ENCODE measurements around the gene SEC31A. TPM values are rescaled to one million over a fixed set of nuclear protein-coding genes. Genes with fewer than 3 reads are reported as not detected.
A peak's percentile ranks its signal among the peaks of the same experiment; 100 is the strongest.

Gene SEC31A
- total and polyA plus RNA-seq, 4 donors: 100 to 338 (median 231) TPM

DNA sequence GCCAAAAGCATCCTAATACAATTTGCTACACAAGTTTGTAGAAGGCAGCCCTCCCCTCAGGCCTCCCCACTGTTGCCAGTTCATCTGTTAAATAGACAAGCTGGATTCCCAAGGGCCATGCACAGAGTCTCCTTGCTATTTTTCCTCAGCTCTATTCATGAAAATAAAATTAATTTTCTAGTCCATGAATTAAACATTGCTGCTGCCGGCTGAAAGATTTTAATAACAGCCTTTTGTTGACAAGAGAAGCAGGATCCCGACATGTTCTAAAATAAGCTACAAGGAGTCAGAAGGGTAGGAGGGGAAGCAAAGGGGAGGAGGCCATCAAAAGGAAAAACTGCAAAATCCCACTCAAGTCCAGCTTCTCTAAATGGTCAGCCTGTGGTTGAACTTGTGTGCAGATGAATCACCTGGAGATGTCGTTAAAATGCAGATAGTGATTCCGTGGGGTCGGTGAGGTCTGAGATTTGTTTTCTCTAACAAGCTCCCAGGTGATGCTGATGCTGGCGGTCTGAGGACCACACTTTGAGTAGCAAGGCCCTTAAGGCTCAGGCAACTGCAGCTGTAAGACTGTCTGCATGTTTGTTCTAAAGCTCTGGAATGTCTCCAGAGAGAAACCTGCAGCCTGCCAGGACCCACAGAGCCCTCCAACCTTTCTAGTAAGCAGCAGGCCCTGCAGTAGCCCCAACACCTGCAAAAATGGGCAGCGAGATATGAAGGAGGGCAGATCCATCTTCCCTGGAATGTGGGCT, 101.8 kb downstream of the SEC31A start:
- H3K36me3 ChIP-seq (ENCODE audit: control insufficient read depth in 1 of 2, insufficient read depth in 2 of 2, low read length in 1 of 2): no peaks in the 10 kb centered on the region
- H3K9me3 ChIP-seq (ENCODE audit: control insufficient read depth, low read length): no peaks in the 10 kb centered on the region
- no peak overlapping the region for H3K27ac ChIP-seq (ENCODE audit: low read depth in 1 of 2, low read length in 2 of 2)
- 55 to 62% methylated on average over 7 of the region's 7 CpGs for WGBS, 2 donors
- ATAC-seq (ENCODE audit: low FRiP score) (no peak), DNase-seq (no peak)
- H3K27me3 ChIP-seq (ENCODE audit: control insufficient read depth in 1 of 2, insufficient read depth in 2 of 2, low read length in 1 of 2): no peaks in the 10 kb centered on the region
- H3K4me1 ChIP-seq (ENCODE audit: control insufficient read depth in 1 of 2, insufficient read depth in 2 of 2, low read length in 2 of 2): no peaks in the 10 kb centered on the region
- no peak overlapping the region for H3K4me3 ChIP-seq (ENCODE audit: low read length in 2 of 2)
- intact Hi-C loops (cut with DNase I): no loop called here

DNA sequence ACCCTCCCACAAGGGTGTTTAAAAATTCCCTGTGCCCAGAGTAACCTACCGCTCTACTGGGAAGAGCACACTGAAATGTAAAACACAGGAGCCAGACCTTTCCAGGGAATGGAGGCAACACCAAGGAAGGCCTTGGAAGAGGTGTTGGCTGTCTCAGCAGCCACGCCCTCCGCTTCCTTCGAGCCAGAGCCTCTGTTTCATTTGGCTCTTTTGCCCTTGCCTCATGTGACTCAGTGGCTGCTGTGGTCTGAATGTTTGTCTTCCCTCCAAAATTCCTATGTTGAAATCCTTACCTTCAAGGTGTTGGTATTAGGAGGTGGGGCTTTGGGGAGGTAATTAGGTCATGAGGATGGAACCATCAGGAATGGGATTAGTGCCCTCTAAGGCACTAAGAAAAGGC, 103.6 kb downstream of the SEC31A start:
- H3K9me3 ChIP-seq (ENCODE audit: control insufficient read depth, low read length): no peaks in the 10 kb centered on the region
- intact Hi-C loops (cut with DNase I): no loop called here
- no peaks in the 10 kb centered on the region for H3K36me3 ChIP-seq (ENCODE audit: control insufficient read depth in 1 of 2, insufficient read depth in 2 of 2, low read length in 1 of 2)
- ATAC-seq (ENCODE audit: low FRiP score) (no peak), DNase-seq (no peak)
- no peaks in the 10 kb centered on the region for H3K4me1 ChIP-seq (ENCODE audit: control insufficient read depth in 1 of 2, insufficient read depth in 2 of 2, low read length in 2 of 2)
- H3K27me3 ChIP-seq (ENCODE audit: control insufficient read depth in 1 of 2, insufficient read depth in 2 of 2, low read length in 1 of 2): no peaks in the 10 kb centered on the region
- H3K27ac ChIP-seq (ENCODE audit: low read depth in 1 of 2, low read length in 2 of 2): no peak overlapping the region
- no peak overlapping the region for H3K4me3 ChIP-seq (ENCODE audit: low read length in 2 of 2)
- WGBS, 2 donors: 70 to 71% methylated on average over 4 of the region's 4 CpGs

DNA sequence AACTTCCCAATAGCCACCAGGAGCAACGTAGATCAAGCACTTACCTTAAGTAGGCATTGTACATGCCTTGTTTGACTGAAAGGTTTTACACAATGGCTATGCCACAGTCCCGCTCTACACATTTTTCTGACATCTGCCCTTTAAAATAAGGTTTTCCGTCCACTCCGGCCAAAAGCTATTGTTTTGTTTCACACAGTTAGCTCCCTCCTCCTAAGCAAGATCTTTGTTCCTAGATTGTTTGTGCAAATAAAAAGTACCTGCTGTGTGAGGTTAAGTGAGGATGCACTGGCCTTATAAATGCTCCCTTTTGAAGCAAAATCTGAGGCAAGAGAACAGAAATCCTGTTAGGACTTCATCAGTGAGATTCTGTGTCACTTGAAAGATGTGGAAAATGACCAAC, 104.1 kb downstream of the SEC31A start:
- no peaks in the 10 kb centered on the region for H3K9me3 ChIP-seq (ENCODE audit: control insufficient read depth, low read length)
- no peaks in the 10 kb centered on the region for H3K27me3 ChIP-seq (ENCODE audit: control insufficient read depth in 1 of 2, insufficient read depth in 2 of 2, low read length in 1 of 2)
- no peak overlapping the region for H3K27ac ChIP-seq (ENCODE audit: low read depth in 1 of 2, low read length in 2 of 2)
- WGBS, 2 donors: 75 to 90% methylated on average over 4 of the region's 4 CpGs
- no peaks in the 10 kb centered on the region for H3K4me1 ChIP-seq (ENCODE audit: control insufficient read depth in 1 of 2, insufficient read depth in 2 of 2, low read length in 2 of 2)
- intact Hi-C loops (cut with DNase I): no loop called here
- ATAC-seq (ENCODE audit: low FRiP score) (no peak), DNase-seq (no peak)
- H3K36me3 ChIP-seq (ENCODE audit: control insufficient read depth in 1 of 2, insufficient read depth in 2 of 2, low read length in 1 of 2): no peaks in the 10 kb centered on the region
- no peak overlapping the region for H3K4me3 ChIP-seq (ENCODE audit: low read length in 2 of 2)

DNA sequence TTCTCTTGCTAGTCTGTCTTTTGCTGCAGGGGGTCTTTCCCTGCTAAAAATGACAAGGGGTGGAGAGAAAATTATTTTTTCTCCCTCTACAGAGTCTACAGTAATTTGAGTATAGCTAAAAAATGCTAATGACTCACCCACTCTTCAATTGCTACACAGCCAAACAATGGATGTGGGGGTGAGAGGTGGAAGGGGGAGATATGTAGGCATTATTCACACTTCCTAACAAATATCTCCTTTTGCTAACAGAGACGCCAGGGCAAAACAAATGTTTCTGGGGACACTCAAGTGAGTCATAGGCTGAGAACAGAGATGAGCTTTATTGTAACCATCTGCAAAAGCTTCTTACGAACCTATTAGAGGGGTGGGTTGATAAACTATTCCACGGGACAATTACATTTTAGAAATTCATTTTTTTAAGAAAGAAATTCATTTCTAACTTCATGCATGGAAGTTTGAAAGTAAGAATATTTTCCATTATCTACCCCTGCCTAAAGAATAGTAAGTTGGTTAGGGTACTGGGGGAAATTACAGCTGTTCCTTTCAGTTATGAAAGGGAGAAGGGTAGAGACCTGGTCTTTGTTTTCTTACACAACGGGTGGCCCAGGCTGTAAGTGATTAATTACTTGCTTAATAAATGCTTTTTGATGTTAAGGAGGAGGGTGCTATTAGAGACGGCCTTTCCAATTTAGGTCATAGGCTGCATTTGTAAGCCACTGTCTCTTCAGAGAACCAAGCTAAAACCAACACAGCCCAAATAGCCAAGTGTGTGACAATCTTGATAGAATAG, 105.1 kb downstream of the SEC31A start:
- 78% methylated on average over 5 of the region's 5 CpGs for WGBS, 2 donors

DNA sequence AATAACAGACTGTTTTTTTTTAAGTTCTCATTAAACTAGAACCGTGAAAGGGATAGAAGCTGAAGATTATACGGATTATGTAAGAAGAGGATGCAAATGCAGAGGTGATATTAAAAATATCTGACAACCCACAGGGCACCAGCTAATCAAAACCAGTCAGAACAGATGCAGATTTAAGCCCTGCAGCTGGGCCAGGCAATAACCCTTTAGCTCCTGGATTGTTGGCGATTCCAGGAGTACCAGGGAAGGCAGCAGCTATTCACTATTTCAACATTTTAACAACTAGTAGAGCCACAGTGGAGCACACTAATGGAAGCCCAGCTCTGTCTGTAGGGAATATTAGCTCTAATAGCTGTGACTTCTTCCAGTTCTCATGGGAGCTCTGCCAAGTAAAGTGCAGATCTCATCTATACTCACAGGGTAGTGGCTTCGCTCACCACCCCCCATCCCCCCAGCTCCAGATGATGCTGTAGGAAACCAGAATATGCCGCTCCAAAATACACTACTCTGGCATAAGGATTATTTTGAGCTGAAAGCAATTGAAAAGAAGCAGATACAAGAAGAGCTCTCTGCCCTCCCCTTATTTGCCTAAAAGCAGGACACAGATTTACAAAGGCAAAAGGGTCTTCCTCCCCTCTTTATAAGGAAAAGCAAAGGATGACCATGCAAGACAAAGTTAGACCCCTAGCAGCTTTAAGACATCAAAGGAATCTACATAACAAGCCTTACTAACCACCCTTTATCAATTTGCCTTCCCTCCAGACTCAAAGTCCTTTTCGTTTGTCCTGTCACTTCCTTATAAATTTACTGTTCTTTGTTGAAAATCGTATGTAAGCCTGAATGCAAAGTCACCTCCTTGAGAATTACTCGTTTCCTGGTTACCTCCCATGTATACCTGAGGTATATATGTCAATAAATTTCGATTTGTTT, 106.0 kb downstream of the SEC31A start:
- no peak for ATAC-seq (ENCODE audit: low FRiP score)
- no peak overlapping the region for H3K27ac ChIP-seq (ENCODE audit: low read depth in 1 of 2, low read length in 2 of 2)
- no peak for DNase-seq
- no peaks in the 10 kb centered on the region for H3K9me3 ChIP-seq (ENCODE audit: control insufficient read depth, low read length)
- 65 to 69% methylated on average over 9 of the region's 9 CpGs for WGBS, 2 donors
- H3K27me3 ChIP-seq (ENCODE audit: control insufficient read depth in 1 of 2, insufficient read depth in 2 of 2, low read length in 1 of 2): no peaks in the 10 kb centered on the region
- H3K36me3 ChIP-seq (ENCODE audit: control insufficient read depth in 1 of 2, insufficient read depth in 2 of 2, low read length in 1 of 2): no peaks in the 10 kb centered on the region
- intact Hi-C loops (cut with DNase I): no loop called here
- no peak overlapping the region for H3K4me3 ChIP-seq (ENCODE audit: low read length in 2 of 2)
- H3K4me1 ChIP-seq (ENCODE audit: control insufficient read depth in 1 of 2, insufficient read depth in 2 of 2, low read length in 2 of 2): no peaks in the 10 kb centered on the region

More for the DNA sequence above, 105.1 kb downstream of the SEC31A start:
- H3K27ac ChIP-seq (ENCODE audit: low read depth in 1 of 2, low read length in 2 of 2): no peak overlapping the region
- DNase-seq (no peak), ATAC-seq (ENCODE audit: low FRiP score) (no peak)
- H3K9me3 ChIP-seq (ENCODE audit: control insufficient read depth, low read length): no peaks in the 10 kb centered on the region
- intact Hi-C loops (cut with DNase I): no loop called here
- H3K36me3 ChIP-seq (ENCODE audit: control insufficient read depth in 1 of 2, insufficient read depth in 2 of 2, low read length in 1 of 2): no peaks in the 10 kb centered on the region
- no peaks in the 10 kb centered on the region for H3K4me1 ChIP-seq (ENCODE audit: control insufficient read depth in 1 of 2, insufficient read depth in 2 of 2, low read length in 2 of 2)
- no peak overlapping the region for H3K4me3 ChIP-seq (ENCODE audit: low read length in 2 of 2)
- H3K27me3 ChIP-seq (ENCODE audit: control insufficient read depth in 1 of 2, insufficient read depth in 2 of 2, low read length in 1 of 2): no peaks in the 10 kb centered on the region

DNA sequence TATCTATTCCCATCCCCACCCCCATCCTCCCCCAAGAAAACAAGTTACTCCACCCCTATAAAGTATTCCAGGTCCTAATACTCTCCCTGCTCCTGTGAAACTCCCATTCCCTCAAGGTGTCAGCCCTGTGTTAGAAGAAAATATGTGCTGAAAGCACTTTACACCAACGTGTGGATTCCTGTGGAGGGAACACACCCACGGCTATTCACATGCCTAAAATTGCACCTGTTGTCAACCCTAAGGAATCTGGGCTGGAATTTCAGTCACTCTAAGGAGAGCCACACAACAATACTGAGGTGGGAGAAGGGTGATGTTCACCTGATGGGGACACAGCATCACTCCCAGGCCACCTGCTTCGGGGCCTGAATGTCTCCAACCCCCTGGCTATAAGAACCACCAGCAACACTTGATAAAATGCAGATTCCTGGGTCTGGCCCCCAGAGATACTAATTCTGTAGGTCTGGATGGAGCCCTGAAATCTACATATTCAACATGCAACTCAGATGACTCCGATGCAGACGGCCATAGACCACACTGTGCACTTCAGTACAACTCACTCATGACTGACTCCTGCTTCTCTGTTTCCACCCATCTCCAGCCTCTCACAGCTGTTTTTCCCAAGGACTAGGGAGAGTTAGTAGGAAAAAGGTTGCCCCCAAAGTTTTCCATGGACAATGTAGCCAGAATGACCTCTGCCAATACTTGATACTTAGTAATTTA, 108.2 kb downstream of the SEC31A start:
- ATAC-seq (ENCODE audit: low FRiP score) (no peak), DNase-seq (no peak)
- H3K27ac ChIP-seq (ENCODE audit: low read depth in 1 of 2, low read length in 2 of 2): no peak overlapping the region
- H3K4me1 ChIP-seq (ENCODE audit: control insufficient read depth in 1 of 2, insufficient read depth in 2 of 2, low read length in 2 of 2): no peaks in the 10 kb centered on the region
- no peaks in the 10 kb centered on the region for H3K27me3 ChIP-seq (ENCODE audit: control insufficient read depth in 1 of 2, insufficient read depth in 2 of 2, low read length in 1 of 2)
- no peak overlapping the region for H3K4me3 ChIP-seq (ENCODE audit: low read length in 2 of 2)
- intact Hi-C loops (cut with DNase I): no loop called here
- WGBS, 2 donors: 74 to 75% methylated on average over 5 of the region's 5 CpGs
- H3K36me3 ChIP-seq (ENCODE audit: control insufficient read depth in 1 of 2, insufficient read depth in 2 of 2, low read length in 1 of 2): no peaks in the 10 kb centered on the region
- H3K9me3 ChIP-seq (ENCODE audit: control insufficient read depth, low read length): no peaks in the 10 kb centered on the region

DNA sequence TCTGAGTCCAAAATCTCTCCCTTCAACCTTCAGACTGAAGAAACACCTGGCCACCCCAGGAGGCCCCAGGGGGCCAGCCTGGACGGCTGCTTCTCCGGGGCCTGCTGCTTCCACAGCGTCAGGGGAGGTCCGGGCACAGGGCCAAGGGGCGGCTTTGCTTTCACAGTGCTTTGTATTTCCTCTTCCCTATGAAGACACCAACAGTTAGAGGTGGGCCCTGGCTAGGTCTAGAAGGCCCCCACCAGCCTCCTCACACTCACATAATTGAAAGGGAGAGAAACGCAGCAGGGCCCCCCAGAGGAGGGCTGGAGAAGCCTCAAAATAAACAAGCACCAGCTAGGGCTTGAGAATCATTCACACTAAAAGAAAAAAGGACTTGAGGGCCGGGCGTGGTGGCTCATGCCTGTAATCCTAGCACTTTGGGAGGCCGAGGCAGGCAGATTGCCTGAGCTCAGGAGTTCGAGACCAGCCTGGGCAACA, 110.2 kb downstream of the SEC31A start:
- intact Hi-C loops (cut with DNase I): no loop called here
- no peak overlapping the region for H3K27ac ChIP-seq (ENCODE audit: low read depth in 1 of 2, low read length in 2 of 2)

DNA sequence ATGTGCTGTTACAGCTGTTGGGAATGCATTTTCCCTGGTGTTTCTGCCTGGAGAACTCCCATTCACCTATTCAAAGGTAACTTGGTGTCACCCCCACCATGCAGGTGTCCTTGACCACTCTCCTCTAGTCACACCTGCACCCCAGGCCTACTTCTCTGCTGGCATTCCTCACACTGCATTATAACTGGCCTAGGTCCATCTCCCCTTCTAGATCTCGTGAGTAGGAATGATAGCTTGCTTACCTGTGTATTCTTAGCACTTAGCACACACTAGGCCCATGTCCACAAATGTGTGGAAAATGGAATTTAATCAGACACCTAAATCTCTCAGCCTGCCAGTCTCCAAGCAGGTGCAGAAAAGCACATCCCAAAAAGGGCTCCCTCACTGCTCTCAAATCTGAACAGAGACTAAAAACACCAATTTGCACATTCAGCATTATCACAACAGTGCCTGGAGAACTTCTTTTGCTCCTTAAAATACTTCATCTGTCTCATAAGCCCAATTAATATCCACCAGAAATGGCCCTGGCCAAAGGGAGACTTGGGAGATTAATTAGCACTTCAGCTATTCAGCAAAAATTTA, 110.7 kb downstream of the SEC31A start:
- Histone ChIP-seq H3K4me3 (ENCODE audit: low read length in 2 of 2) (no peak overlapping the region), H3K27me3 (ENCODE audit: control insufficient read depth in 1 of 2, insufficient read depth in 2 of 2, low read length in 1 of 2) (no peaks in the 10 kb centered on the region), H3K4me1 (ENCODE audit: control insufficient read depth in 1 of 2, insufficient read depth in 2 of 2, low read length in 2 of 2) (no peaks in the 10 kb centered on the region), H3K27ac (ENCODE audit: low read depth in 1 of 2, low read length in 2 of 2) (no peak overlapping the region), H3K36me3 (ENCODE audit: control insufficient read depth in 1 of 2, insufficient read depth in 2 of 2, low read length in 1 of 2) (no peaks in the 10 kb centered on the region), H3K9me3 (ENCODE audit: control insufficient read depth, low read length) (no peaks in the 10 kb centered on the region)
- intact Hi-C loops (cut with DNase I): no loop called here
- no peak for ATAC-seq (ENCODE audit: low FRiP score)
- 86 to 88% methylated on average over 1 of the region's 1 CpG for WGBS, 2 donors
- DNase-seq: no peak

More for the DNA sequence above, 110.2 kb downstream of the SEC31A start:
- H3K36me3 ChIP-seq (ENCODE audit: control insufficient read depth in 1 of 2, insufficient read depth in 2 of 2, low read length in 1 of 2): no peaks in the 10 kb centered on the region
- WGBS, 2 donors: 36 to 38% methylated on average over 10 of the region's 10 CpGs
- no peaks in the 10 kb centered on the region for H3K9me3 ChIP-seq (ENCODE audit: control insufficient read depth, low read length)
- H3K27me3 ChIP-seq (ENCODE audit: control insufficient read depth in 1 of 2, insufficient read depth in 2 of 2, low read length in 1 of 2): no peaks in the 10 kb centered on the region
- H3K4me3 ChIP-seq (ENCODE audit: low read length in 2 of 2): no peak overlapping the region
- no peak for ATAC-seq (ENCODE audit: low FRiP score)
- peak; percentile 84 to 86 for DNase-seq
- no peaks in the 10 kb centered on the region for H3K4me1 ChIP-seq (ENCODE audit: control insufficient read depth in 1 of 2, insufficient read depth in 2 of 2, low read length in 2 of 2)

Data from aorta (tissue), 5 donors.